HG03066 (cell line): ENCODE data around the gene PARK7.
"Not testable (repeated sequence)": the region's sequence is repeated elsewhere in the genome, so short reads cannot be mapped to it uniquely, and the experiment has no call there.

Source experiments
- ATAC-seq: cut with Tn5 transposase; IDR thresholded peaks from one replicate; pipeline ENCODE4 v1.9.1; 2021; ENCODE audit warnings: low read depth; ENCODE audit not compliant: unreplicated experiment

Gene PARK7

GRCh38 chr1:7942214-7942921 lies 19.1 kb upstream of the PARK7 start:
- ATAC-seq: no peak

DNA sequence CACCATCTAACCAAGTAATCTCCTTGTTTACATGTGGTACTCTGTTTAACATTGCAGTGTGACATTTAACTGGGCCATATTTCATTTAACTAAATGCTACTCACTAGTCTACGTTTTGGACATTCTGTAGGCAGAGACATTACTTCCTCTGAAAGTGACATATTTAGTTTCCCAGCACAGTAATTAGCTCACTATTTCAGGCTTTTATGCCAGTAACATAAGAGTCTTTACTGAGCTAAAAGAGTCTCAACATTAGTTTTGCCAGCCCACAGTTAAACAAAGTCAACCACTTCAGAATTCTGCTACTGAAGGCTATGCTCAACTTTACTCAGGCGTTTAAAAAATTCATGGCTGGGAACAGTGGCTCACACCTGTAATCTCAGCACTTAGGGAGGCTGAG lies 18.3 kb upstream of the PARK7 start:
- no peak for ATAC-seq

- no peak for ATAC-seq
Measured at GRCh38 chr1:7948960-7949359, 12.6 kb upstream of the PARK7 start.

GRCh38 chr1:7952791-7953190 lies 8.7 kb upstream of the PARK7 start:
- not testable (repeated sequence) for ATAC-seq

DNA sequence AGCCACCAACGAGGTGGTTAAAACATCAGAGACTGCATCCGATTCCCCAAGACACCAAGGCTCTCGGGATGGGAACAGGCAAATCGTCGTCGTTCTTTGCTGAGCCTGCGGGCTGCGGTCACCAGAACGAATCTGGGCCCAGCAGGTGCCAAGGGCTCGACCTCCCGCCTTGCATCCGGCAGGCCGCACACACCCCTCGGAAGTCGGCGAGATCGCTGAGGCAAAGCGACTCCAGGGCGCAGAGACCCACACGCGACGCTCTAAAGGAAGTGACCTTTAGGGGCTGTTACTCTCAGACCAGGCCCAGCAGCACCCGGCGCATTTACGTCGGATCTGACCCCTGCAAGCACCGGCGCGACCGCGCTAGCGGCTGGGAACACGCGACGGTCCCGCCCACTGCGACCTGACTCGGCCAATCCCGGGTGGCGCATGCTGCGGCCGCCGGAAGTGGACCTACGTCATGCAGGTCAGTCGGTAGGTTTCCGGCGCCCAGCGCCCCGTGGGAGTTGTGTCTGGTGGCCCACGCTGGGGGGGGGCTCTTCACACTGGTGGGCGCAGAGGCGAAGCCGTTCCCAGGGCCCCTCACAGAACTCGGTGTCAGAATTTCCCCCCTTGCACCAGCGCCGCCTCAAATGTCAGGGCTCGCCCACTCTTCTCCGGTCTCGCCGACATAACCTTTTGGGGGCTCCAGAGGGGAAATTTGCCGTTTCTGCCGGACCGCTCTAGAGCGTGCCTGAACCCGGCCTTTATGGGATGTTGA lies 7.5 kb upstream of the PARK7 start:
- peak; percentile 89 for ATAC-seq

- ATAC-seq: no peak
Measured at GRCh38 chr1:7954683-7955082, 6.8 kb upstream of the PARK7 start.

DNA sequence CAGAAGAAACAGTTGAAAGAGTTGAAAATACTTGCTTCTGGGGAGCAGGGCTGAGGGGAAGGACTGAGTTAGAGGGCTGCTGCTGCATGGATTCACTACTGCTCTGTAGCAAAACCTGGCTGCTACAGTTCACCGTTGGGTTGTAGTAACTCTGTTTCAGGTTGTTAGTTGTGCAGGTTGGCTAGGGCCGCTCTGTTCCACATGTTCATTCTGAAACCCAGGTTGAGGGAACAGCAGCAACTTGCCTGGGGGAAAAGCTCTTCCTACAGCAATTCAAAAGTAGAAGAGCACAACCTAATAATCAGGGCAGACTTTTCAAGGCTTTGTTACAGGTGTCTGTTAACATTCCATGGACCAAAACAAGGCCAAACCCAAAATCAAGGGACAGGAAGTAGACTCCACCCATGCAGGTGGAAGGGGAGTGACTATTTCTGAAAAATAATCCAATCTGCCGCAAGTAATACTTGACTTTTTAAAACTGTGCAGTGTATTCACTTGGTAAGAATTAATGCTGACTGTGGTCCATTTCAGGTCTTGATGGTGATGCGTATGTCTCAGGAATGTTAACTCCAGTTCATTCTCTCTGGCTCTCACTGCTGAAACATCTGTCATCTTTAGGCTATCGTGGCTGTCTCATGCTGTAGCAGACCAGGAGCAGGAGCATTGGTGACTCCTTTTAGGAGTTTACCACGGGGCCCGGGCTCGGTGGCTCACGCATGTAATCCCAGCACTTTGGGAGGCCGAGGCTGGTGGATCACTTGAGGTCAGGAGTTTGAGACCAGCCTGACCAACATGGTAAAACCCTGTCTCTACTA lies 5.1 kb upstream of the PARK7 start:
- ATAC-seq: no peak

DNA sequence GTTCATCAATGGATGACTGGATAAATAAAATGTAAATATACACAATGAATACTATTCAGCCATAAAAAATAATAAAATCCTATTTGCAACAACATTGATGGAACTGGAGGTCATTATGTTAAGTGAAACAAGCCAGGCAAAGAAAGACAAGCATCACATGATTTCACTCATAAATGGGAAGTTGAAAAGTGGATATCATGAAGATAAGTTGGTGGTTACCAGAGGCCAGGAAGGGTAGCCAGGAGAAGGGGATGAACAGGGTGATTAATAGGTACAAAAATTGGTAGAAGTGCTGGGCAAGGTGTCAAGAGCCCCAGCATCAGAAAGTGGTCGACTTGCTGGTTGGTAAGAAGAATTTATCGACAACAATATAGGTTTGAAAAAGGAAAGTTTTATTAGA lies 1.3 kb upstream of the PARK7 start:
- ATAC-seq: no peak

DNA sequence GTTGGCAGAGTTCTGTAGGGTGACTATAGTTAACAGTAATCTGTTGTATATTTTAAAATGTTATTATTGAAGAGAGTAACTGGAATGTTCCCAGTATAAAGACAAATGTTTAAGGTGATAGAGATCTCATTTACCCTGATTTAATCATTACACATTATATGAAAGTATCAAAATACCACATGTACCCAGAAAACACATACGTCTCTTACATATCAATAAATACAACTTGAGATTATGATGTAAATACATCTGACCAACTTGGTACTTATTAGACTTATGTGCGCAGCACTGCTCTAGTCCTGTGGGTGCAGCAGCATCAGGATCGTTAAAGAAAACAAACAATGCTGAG lies 670 bp upstream of the PARK7 start:
- ATAC-seq: no peak

GRCh38 chr1:7962014-7962335 lies 464 bp downstream of the PARK7 start:
- ATAC-seq: peak; percentile 2

DNA sequence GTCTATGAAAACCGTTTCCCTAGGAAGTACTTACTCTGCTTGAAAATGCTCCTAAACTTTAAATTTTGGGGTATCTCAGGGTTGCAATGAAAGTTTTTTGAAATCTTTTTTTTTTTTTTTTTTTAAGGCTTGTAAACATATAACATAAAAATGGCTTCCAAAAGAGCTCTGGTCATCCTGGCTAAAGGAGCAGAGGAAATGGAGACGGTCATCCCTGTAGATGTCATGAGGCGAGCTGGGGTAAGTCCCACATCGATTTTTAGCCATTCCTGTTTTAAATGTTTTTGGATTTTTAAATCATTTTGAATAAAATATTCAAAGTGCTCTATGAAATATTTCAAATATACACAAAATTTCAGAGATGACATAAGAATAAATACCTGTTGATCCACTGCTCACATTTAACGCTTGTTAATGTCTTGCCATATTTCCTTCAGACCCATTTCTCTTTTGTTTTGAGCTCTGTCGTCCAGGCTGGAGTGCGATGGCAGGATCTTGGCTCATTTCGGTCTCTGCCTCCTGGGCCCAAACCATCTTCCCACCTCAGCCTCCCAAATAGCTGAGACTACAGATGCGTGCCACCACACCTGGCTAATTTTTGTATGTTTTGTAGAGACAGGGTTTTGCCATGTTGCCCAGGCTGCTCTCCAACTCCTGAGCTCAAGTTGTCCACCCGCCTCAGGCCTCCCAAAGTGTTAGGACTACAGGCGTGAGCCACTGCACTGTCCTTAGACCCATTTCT lies 1.3 kb downstream of the PARK7 start:
- no peak for ATAC-seq

DNA sequence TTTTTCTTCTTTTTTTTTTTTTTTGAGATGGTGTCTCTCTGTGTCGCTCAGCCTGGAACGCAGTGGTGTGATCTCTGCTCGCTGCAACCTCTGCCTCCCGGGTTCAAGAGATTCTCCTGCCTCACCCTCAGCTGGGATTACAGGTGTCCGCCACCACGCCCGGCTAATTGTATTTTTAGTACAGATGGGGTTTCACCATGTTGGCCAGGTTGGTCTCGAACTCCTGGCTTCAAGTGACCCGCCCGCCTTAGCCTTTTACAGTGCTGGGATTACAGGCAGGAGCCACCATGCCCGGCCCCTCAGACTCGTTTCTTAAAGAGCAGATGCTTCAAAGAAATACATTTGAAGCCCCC lies 1.8 kb downstream of the PARK7 start:
- ATAC-seq: not testable (repeated sequence)

DNA sequence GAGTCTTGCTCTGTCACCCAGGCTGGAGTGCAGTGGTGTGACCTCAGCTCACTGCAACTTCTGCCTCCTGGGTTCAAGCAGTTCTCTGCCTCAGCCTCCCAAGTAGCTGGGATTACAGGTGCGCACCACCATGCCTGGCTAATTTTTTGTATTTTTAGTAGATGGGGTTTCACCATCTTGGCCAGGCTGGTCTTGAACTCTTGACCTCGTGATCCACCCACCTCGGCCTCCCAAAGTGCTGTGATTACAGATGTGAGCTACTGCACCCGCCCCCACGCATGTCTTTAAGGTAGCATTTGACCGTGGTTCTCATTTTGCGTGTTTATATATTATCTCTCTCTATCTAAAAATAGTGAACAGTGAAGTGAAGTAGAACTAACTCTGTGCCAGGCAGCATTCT lies 2.3 kb downstream of the PARK7 start:
- ATAC-seq: not testable (repeated sequence)

DNA sequence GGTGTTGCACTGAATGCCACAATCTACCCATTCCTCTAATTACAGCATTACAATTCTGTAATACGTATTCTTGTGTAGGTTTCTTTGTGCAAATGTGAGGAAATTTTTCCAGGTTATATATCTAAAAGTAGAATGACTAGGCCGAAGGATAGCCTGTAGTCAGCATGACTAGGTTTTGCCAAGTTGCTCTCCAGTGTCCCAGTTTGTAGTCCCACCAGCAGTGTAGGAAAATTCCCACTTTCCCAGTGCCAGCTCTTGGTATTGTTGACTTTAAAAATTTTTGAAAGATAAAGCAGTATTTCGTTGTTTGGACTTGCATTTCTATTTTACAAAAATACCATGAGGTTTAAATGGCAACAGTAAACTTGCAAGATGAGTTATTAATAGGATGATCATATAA lies 3.0 kb downstream of the PARK7 start:
- ATAC-seq: no peak

DNA sequence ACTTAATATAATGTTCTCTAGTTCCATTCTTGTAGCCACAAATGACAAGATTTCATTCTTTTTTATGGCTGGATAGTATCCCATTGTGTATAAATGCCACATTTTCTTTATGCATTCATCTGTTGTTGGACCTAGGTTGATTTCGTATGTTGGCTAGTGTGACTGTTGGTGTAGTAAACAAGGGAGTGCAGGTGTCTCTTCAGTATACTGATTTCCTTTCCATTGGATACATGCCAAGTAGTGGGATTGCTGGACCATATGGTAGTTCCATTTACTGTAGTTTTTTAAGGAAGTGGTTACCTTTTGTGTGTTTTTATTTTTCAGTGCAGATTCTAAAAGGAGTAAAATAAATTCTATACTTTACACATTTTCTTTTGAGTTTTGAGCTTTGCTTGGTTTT lies 5.7 kb downstream of the PARK7 start:
- no peak for ATAC-seq

DNA sequence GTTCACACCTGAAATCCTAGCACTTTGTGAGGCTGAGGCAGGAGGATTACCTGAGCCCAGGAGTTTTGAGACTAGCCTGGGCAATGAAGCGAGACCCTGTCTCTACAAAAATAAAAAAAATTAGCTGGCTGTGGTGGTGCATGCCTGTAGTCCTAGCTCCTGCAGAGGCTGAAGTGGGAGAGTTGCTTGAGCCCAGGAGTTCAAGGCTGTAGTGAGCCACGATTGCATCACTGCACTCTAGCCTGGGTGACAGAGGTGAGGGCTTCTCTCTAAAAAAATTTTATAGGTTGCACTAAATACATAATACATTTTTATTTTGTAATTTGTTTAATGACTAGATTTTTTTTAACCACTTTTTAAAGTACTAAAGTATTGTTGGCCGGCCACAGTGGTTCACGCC lies 6.1 kb downstream of the PARK7 start:
- no peak for ATAC-seq

GRCh38 chr1:7970246-7970645 lies 8.7 kb downstream of the PARK7 start:
- ATAC-seq: no peak

DNA sequence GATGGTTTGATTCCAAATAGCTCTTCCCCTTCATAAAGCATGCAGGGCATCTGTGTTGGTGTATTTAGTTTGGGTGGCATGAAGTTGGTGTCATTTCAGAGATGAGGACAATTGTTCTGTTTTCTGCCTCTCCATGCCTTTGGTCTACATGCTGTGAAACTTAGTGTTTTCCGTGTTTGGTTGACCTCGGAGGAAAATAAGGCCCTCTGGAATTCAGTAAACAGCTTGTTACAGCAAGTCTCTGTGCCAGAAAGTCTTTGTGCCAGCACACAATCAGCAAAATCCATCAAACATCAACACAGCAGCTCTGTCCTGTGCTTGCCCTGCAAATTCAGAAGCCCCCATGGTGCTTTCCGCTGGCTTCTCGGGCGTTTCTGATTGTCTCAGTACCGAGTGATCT lies 9.5 kb downstream of the PARK7 start:
- no peak for ATAC-seq

GRCh38 chr1:7972285-7972684 lies 10.8 kb downstream of the PARK7 start:
- no peak for ATAC-seq

GRCh38 chr1:7973086-7973485 lies 11.6 kb downstream of the PARK7 start:
- no peak for ATAC-seq

DNA sequence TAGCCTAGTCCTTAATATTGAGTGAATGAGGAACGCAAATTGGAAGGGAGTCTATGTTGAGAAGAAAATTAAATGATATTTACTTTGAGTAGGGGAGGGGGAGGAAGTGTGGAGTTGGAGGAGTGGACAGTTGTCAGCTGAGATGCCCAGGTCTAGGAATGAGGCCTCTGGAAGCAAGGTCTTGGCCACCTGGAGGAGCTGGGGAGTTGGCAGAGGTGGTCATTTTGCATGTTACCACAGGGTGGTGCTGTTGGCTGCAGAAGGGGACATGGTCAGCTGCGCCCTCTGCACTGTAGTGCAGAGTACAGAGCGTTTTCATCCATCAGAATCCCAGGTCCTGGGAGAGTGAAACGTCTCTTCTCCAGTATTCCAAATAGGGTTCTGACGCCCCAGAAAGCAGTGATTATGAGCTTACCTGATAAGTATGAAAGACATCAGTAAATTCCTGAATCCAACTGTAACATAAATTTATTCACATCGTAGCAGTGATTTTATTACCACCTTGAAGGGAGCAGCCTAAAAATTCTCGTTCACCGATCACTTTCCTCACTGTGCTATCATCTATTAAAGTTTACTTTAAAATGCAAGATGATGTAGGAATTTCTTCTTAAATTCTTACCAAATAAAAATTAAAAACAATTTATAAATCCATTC lies 13.8 kb downstream of the PARK7 start:
- ATAC-seq: no peak
